Upper lobe of left lung (tissue), 4 donors: Measurements from ENCODE around the gene SQSTM1.

Experiments
- EP300 ChIP-seq, 4 donors: sonication (generic); formaldehyde crosslinking; IDR thresholded peaks; one replicate each; pipeline ENCODE4 v1.5.1; 2017; ENCODE audit warnings: antibody characterized with exemption in 4 of 4, control low read depth in 2 of 4
- POLR2A ChIP-seq, 4 donors: fragments of 450-650 bp; IDR thresholded peaks; one replicate each; pipeline ENCODE4 v1.5.1; 2016 to 2017; ENCODE audit warnings: antibody characterized with exemption in 4 of 4, mild to moderate bottlenecking in 2 of 4
- TF ChIP-seq, protein P1 (sequence below), 6 experiments: fragments of 450-650 bp in 4 of 6; fragments of 200-600 bp in 2 of 6; sonication (generic) in 2 of 6; IDR thresholded peaks; one replicate each; pipeline ENCODE4 v1.5.1; 2016 to 2019; ENCODE audit warnings: antibody characterized with exemption in 6 of 6

DNA sequence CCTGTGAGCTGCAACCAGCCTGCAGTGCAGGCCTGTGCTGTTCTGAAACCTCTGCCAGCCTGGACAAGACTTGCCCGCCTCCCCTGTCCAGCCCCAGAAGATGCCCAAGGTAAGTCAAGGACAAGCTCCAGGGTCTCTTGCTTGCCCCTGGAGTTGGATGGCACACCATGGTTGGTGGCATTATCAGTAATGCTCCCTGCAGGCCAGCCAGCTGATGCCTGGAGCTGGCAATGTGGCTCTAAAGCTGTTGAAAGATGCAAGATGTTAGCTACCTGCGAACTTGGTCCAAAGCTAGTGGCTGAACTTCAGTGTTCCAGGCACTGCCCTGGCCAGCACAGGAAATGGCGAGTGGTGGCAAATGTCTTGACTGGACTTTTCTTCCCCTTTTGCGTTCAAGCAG is 40.9 kb upstream of the SQSTM1 start:
- TF ChIP-seq, protein P1, sequence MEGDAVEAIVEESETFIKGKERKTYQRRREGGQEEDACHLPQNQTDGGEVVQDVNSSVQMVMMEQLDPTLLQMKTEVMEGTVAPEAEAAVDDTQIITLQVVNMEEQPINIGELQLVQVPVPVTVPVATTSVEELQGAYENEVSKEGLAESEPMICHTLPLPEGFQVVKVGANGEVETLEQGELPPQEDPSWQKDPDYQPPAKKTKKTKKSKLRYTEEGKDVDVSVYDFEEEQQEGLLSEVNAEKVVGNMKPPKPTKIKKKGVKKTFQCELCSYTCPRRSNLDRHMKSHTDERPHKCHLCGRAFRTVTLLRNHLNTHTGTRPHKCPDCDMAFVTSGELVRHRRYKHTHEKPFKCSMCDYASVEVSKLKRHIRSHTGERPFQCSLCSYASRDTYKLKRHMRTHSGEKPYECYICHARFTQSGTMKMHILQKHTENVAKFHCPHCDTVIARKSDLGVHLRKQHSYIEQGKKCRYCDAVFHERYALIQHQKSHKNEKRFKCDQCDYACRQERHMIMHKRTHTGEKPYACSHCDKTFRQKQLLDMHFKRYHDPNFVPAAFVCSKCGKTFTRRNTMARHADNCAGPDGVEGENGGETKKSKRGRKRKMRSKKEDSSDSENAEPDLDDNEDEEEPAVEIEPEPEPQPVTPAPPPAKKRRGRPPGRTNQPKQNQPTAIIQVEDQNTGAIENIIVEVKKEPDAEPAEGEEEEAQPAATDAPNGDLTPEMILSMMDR (IDR thresholded peaks at IDR 0.05), result no peak
- TF ChIP-seq POLR2A (IDR thresholded peaks at IDR 0.05), result no peak
- no peak for TF ChIP-seq EP300 (IDR thresholded peaks at IDR 0.05)
